Ovary (tissue), 9 donors: ENCODE results near the gene A4GALT. TPM values are rescaled to one million over a fixed set of nuclear protein-coding genes. Genes with fewer than 3 reads are reported as not detected.
"Not testable (repeated sequence)": the region's sequence is repeated elsewhere in the genome, so short reads cannot be mapped to it uniquely, and the experiment has no call there.

Source experiments
- DNase-seq, 5 donors: peaks; one replicate each; pipeline ENCODE4 v3.0.0-alpha.2; 2019 to 2020
- H3K27ac ChIP-seq, 2 donors: fragments of 200-600 bp; one replicate each; pipeline versions ENCODE4 v1.5.1 to v1.8.0; 2019 to 2022
- H3K27me3 ChIP-seq: fragments of 200-600 bp; one replicate; pipeline ENCODE4 v1.8.0; 2022
- H3K36me3 ChIP-seq: fragments of 200-600 bp; sonication (generic); one replicate; pipeline ENCODE4 v1.5.1; 2019
- H3K4me1 ChIP-seq: one replicate; pipeline ENCODE4 v1.8.1; 2013; ENCODE audit warnings: mild to moderate bottlenecking, moderate library complexity; ENCODE audit not compliant: insufficient read depth
- H3K4me3 ChIP-seq: fragments of 200-600 bp; sonication (generic); one replicate; pipeline ENCODE4 v1.5.1; 2017
- H3K9me3 ChIP-seq, 2 donors: fragments of 200-600 bp in 1 of 2; sonication (generic) in 1 of 2; one replicate each; pipeline versions ENCODE4 v1.5.1 to v1.8.1; 2013 to 2019; ENCODE audit warnings: mild to moderate bottlenecking in 1 of 2, moderate library complexity in 1 of 2
- CTCF ChIP-seq, 3 donors: fragments of 450-650 bp in 2 of 3; fragments of 200-600 bp in 1 of 3; IDR thresholded peaks; one replicate each; pipeline versions ENCODE4 v1.5.1 to v1.8.0; 2016 to 2022; ENCODE audit warnings: antibody characterized with exemption in 3 of 3, mild to moderate bottlenecking in 1 of 3
- EP300 ChIP-seq: sonication (generic); formaldehyde crosslinking; IDR thresholded peaks from one replicate; pipeline ENCODE4 v1.6.1; 2017; ENCODE audit warnings: antibody characterized with exemption
- POLR2A ChIP-seq: fragments of 450-650 bp; IDR thresholded peaks from one replicate; pipeline ENCODE4 v1.6.1; 2017; ENCODE audit warnings: antibody characterized with exemption, mild to moderate bottlenecking, moderate library complexity
- WGBS, 3 donors: extraction: QIAGEN DNeasy Blood & Tissue Kit in 1 of 3; methylation state at CpG; one replicate each; pipeline versions ENCODE4 v1.1.5 to v1.1.7; 2013 to 2017; 5-methylcytosine and 5-hydroxymethylcytosine counted together
- intact Hi-C, 4 donors: fragments of 100-400 bp; cut with DNase I; formaldehyde crosslinking; loops; one replicate each; pipeline versions ENCODE4 v1.11.0 to v1.15.1; 2022 to 2023
- polyA plus RNA-seq, 2 donors: library from polyadenylated mRNA; stranded (reverse); fragments of 200-250 nt in 1 of 2; fragments of 350-450 nt in 1 of 2; fragmentation: Illumina TruSeq in 1 of 2; extraction: RNeasy Lipid Tissue Mini Kit (QIAGEN cat#74804) in 1 of 2; gene quantifications; one replicate each; pipeline ENCODE4 v1.2.3, GENCODE V29; 2013 to 2014
- total RNA-seq, 7 donors: library from RNA; depleted of rRNA in 2 of 7; stranded (reverse); fragments of >200 nt in 2 of 7; fragmentation: NEBNext Ultra II Directional in 3 of 7; extraction: Animal tissue kit (Norgen Biotek cat#: 25700) in 3 of 7; gene quantifications; one replicate each; pipeline versions ENCODE4 v1.1.0 to v1.2.4, GENCODE V29; 2016 to 2023
- donor health status: DM: no; HTN: no; CAD: no; lungs with moderate emphysema.
- donor health status: DM: no; HTN: no; CAD: no.
- donor health status: Bipolar disorder and iron deficiency.
- donor health status: DM: yes; HTN: yes; CAD: no.
- donor health status: DM: no; HTN: no; CAD: no.
- donor health status: DM: yes; HTN: yes; CAD: no.

Gene A4GALT
- total and polyA plus RNA-seq, 9 donors = 2.0 to 19.6 (median 11.7) TPM

GRCh38 chr22:42670921-42671709 is 49.6 kb downstream of the A4GALT start:
- TF ChIP-seq EP300 (no peak), POLR2A (no peak), CTCF (IDR thresholded peaks at IDR 0.05) (no peak)
- no peaks in the 10 kb centered on the region for H3K9me3 ChIP-seq
- DNase-seq = no peak
- intact Hi-C loops = no loop called here
- peaks cover 2% of the 10 kb centered on the region for H3K4me1 ChIP-seq
- no peak overlapping the region for H3K4me3 ChIP-seq
- no peaks in the 10 kb centered on the region for H3K27me3 ChIP-seq
- 73 to 75% (median 75%) methylated on average over 19 of the region's 19 CpGs for WGBS, 3 donors
- H3K36me3 ChIP-seq = no peaks in the 10 kb centered on the region
- H3K27ac ChIP-seq = no peak overlapping the region

DNA sequence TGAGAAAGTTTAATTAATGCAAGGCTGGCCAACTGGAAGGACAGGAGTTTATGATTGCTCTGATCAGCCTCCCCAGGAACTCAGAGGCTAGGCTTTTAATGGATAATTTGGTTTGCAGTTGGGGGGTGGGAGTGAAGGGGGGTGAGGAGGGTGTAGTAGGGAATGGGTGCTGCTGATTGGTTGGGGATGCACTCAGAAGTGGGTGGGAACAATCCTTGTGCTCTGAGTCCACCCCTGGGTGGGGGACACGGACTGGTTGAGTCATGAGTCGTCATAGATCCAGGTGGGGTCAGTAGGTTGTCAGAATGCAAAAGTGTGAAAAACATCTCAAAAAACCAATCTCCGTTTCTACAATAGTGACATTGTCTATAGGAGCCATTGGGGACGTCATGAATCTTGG is 50.6 kb downstream of the A4GALT start:
- no peak for DNase-seq
- no peak overlapping the region for H3K4me3 ChIP-seq
- 79 to 87% (median 85%) methylated on average over 4 of the region's 4 CpGs for WGBS, 3 donors
- peaks cover 2% of the 10 kb centered on the region for H3K4me1 ChIP-seq
- H3K36me3 ChIP-seq = no peaks in the 10 kb centered on the region
- no peaks in the 10 kb centered on the region for H3K9me3 ChIP-seq
- TF ChIP-seq EP300 (no peak), CTCF (IDR thresholded peaks at IDR 0.05) (no peak), POLR2A (no peak)
- intact Hi-C loops = no loop called here
- no peaks in the 10 kb centered on the region for H3K27me3 ChIP-seq
- H3K27ac ChIP-seq = no peak overlapping the region

DNA sequence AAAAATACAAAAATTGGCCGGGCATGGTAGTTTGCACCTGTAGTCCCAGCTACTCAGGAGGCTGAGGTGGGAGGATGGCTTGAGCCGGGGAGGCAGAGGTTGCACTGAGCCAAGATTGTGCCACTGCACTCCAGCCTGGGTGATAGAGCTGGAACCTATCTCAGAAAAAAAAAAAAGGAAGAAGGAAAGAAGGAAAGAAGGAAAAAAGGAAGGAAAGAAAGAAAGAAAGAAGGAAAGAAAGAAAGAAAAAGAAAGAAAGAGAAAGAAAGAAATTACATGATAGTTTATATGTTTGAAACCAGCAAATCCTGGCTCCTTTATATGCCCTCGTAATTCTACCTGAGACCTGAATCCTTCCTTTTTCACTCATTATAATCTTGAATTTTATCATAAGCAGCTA is 54.3 kb downstream of the A4GALT start:
- intact Hi-C loops = loop anchor here in 3 of 4 donors (5.0 to 10.0 kb wide), 4 partner anchors 48 to 428 kb away; partner anchors contain the start of gene ARFGAP3 (in 1 of the 3)

DNA sequence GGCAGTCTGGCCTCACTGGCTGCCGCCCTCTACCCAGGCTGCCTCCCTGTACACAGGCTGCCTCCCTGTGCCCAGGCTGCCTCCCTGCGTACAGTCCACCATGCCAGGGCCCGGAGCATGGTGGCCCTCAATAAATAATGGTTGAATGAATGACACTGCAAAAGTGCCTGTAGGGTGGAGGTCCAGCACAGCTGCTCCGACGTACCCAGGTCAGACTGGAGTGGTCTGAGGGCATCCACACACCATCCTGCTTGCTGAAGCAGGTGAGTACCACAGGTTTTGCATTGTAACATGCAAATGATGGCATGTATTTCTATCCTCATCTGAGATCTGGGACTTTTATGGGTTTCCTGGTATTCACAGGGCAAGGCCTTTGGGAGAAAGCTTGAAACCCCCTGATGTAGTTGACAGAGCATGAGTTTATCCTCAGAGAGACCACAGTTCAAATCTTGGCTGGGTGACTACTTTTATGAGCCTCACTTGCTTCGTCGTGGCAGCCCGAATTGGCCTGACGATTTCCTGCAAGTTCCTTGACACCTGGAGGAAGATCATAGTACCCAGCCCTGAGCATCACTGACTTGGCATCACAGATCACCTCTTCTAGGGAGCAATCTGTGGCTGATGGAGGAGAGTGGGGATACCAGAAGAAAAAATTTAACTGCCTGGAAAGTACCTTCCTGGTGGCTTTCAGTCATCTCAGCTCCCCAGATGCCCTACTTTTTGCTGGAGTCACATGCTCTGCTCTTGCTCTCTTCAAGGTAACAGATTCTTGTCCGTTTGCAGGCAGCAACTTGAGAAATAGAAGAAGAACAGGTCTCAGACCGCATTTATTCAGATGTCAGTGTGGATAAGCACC is 55.5 kb downstream of the A4GALT start:
- DNase-seq = no peak
- no peaks in the 10 kb centered on the region for H3K4me1 ChIP-seq
- TF ChIP-seq CTCF (IDR thresholded peaks at IDR 0.05) (no peak), POLR2A (no peak), EP300 (no peak)
- no peaks in the 10 kb centered on the region for H3K9me3 ChIP-seq
- no peaks in the 10 kb centered on the region for H3K36me3 ChIP-seq
- intact Hi-C loops = loop anchor here (5.0 to 10.0 kb wide), 5 partner anchors 50 to 430 kb away; partner anchors contain the start of gene ARFGAP3 (in 1 of the 4)
- no peaks in the 10 kb centered on the region for H3K27me3 ChIP-seq
- H3K4me3 ChIP-seq = no peak overlapping the region
- no peak overlapping the region for H3K27ac ChIP-seq
- 70 to 79% (median 73%) methylated on average over 10 to 11 of the region's 11 CpGs for WGBS, 3 donors

More for the DNA sequence above, 54.3 kb downstream of the A4GALT start:
- 83 to 85% (median 83%) methylated on average over 3 of the region's 3 CpGs for WGBS, 3 donors
- H3K27ac ChIP-seq, H3K36me3 ChIP-seq, H3K4me3 ChIP-seq, H3K9me3 ChIP-seq, H3K4me1 ChIP-seq, H3K27me3 ChIP-seq, DNase-seq: not testable (repeated sequence)
